OCI-LY7 (cell line): ENCODE measurements around the gene DDX51. TPM values are rescaled to one million over a fixed set of nuclear protein-coding genes. Genes with fewer than 3 reads are reported as not detected.

Experiments used
- BruUV-seq: library from RNA; stranded (reverse); fragments of 400-500 nt; replicated peaks from 2 replicates; lab custom pipeline; 2021; lab: Mats Ljungman, UMichigan
- CTCF ChIA-PET: fragments of 300-600 bp; sonication (Branson Sonifier 250); formaldehyde crosslinking; loops from one replicate; lab custom pipeline; 2022; ENCODE audit warnings: antibody characterized with exemption; ENCODE audit not compliant: unreplicated experiment; lab: Charles Lee
- POLR2A ChIA-PET: fragments of 300-600 bp; sonication (Branson Sonifier 250); formaldehyde crosslinking; loops from one replicate; lab custom pipeline; 2022; ENCODE audit warnings: antibody characterized with exemption; lab: Charles Lee
- DNase-seq: peaks from one replicate; pipeline ENCODE4 v3.0.0-alpha.2; 2015; ENCODE audit warnings: low spot score
- H2AFZ ChIP-seq: fragments of 200-600 bp; sonication (generic), shearing (Covaris generic); 2 replicates; pipeline ENCODE4 v1.6.1; 2014; ENCODE audit warnings: mild to moderate bottlenecking, antibody characterized with exemption, low read length, moderate library complexity
- H3K27ac ChIP-seq: fragments of 200-600 bp; sonication (generic); 2 replicates; pipeline ENCODE4 v1.5.1; 2014; ENCODE audit warnings: mixed run types, low read depth, mild to moderate bottlenecking, moderate library complexity, low read length, inconsistent platforms; ENCODE audit not compliant: poor library complexity, severe bottlenecking
- H3K36me3 ChIP-seq: fragments of 200-600 bp; sonication (generic); 2 replicates; pipeline ENCODE4 v1.6.1; 2014; ENCODE audit warnings: mild to moderate bottlenecking, antibody characterized with exemption, low read length, moderate library complexity, mixed read lengths; ENCODE audit not compliant: insufficient read depth
- H3K4me1 ChIP-seq: fragments of 200-600 bp; sonication (generic); 2 replicates; pipeline ENCODE4 v1.5.1; 2014; ENCODE audit warnings: mild to moderate bottlenecking, low read length; ENCODE audit not compliant: insufficient read depth, poor library complexity, severe bottlenecking
- H3K4me2 ChIP-seq: fragments of 200-600 bp; sonication (generic); 2 replicates; pipeline ENCODE4 v1.6.1; 2014; ENCODE audit warnings: mild to moderate bottlenecking, low read length
- H3K4me3 ChIP-seq: fragments of 200-600 bp; sonication (generic); 2 replicates; pipeline ENCODE4 v1.5.1; 2014; ENCODE audit warnings: mild to moderate bottlenecking, low read depth, low read length; ENCODE audit not compliant: poor library complexity, severe bottlenecking
- H3K79me2 ChIP-seq: fragments of 200-600 bp; sonication (generic); 2 replicates; pipeline ENCODE4 v1.6.1; 2016; ENCODE audit warnings: low read depth, mild to moderate bottlenecking, low read length, moderate library complexity, mixed read lengths; ENCODE audit not compliant: insufficient read depth
- H3K9me2 ChIP-seq: fragments of 200-600 bp; sonication (generic); 2 replicates; pipeline ENCODE4 v1.6.1; 2016; ENCODE audit warnings: mild to moderate bottlenecking, low read length, mixed read lengths; ENCODE audit not compliant: insufficient read depth
- H3K9me3 ChIP-seq: fragments of 200-600 bp; sonication (generic); 2 replicates; pipeline ENCODE4 v1.6.1; 2014; ENCODE audit warnings: mild to moderate bottlenecking, mixed run types, low read length, mixed read lengths
- H4K20me1 ChIP-seq: fragments of 200-600 bp; sonication (generic); 2 replicates; pipeline ENCODE4 v1.6.1; 2014; ENCODE audit warnings: mild to moderate bottlenecking, antibody characterized with exemption, low read length, moderate library complexity, mixed read lengths; ENCODE audit not compliant: insufficient read depth
- EZH2phosphoT487 ChIP-seq: fragments of 200-600 bp; sonication (generic); IDR thresholded peaks from 2 replicates; pipeline ENCODE4 v1.6.1; 2018; ENCODE audit warnings: low read depth, borderline replicate concordance, mild to moderate bottlenecking, mixed run types, antibody characterized with exemption, low read length, moderate library complexity, mixed read lengths
- intact Hi-C: fragments of 100-400 bp; cut with micrococcal nuclease; formaldehyde crosslinking; loops from one replicate; pipeline ENCODE4 v1.10.0; 2022; ENCODE audit not compliant: unreplicated experiment
- total RNA-seq, 2 experiments: library from RNA; depleted of rRNA in 1 of 2; stranded (reverse); fragments of >200 nt in 1 of 2; shearing (Covaris generic) in 1 of 2; gene quantifications; 2 replicates each; pipeline ENCODE4 v1.2.3, GENCODE V29; 2014 to 2022
- TF ChIP-seq, protein P1 (sequence below): fragments of 200-600 bp; sonication (generic); conservative IDR thresholded peaks from 2 replicates; pipeline ENCODE4 v1.5.1; 2014; ENCODE audit warnings: mild to moderate bottlenecking, antibody characterized with exemption, low read length, moderate library complexity, mixed read lengths

Gene DDX51
- total RNA-seq, 2 experiments from 2014 or later, result 47.1 to 63.1 TPM

DNA sequence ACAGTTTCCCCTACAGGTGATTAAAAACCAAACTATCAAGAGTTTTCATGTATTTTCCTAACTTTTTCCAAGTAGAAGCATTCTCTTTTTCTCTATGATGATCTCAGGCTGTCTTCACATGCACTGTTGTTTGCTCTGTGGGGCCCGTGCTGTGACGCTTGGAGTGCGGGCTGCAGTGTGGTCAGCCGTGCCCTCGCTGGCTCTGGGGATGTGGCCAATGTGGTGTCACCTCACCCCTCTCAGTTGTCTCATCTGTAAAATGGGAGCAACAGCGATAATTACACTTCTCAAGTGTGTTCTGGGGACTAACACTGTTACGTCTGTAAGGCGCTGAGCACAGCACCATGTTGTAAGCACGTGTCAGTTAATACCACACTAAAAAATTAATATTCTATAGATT is 28.6 kb downstream of the DDX51 start:
- Histone ChIP-seq H3K9me3 (no peaks in the 10 kb centered on the region), H3K79me2 (no peaks in the 10 kb centered on the region), H3K4me1 (no peaks in the 10 kb centered on the region), H3K9me2 (no peaks in the 10 kb centered on the region), H3K27ac (no peak overlapping the region), H3K36me3 (peaks cover 64% of the 10 kb centered on the region), H2AFZ (no peak overlapping the region), H3K4me2 (no peak overlapping the region), H4K20me1 (no peaks in the 10 kb centered on the region), H3K4me3 (no peak overlapping the region)
- no peak for TF ChIP-seq EZH2phosphoT487
- TF ChIP-seq, protein P1, sequence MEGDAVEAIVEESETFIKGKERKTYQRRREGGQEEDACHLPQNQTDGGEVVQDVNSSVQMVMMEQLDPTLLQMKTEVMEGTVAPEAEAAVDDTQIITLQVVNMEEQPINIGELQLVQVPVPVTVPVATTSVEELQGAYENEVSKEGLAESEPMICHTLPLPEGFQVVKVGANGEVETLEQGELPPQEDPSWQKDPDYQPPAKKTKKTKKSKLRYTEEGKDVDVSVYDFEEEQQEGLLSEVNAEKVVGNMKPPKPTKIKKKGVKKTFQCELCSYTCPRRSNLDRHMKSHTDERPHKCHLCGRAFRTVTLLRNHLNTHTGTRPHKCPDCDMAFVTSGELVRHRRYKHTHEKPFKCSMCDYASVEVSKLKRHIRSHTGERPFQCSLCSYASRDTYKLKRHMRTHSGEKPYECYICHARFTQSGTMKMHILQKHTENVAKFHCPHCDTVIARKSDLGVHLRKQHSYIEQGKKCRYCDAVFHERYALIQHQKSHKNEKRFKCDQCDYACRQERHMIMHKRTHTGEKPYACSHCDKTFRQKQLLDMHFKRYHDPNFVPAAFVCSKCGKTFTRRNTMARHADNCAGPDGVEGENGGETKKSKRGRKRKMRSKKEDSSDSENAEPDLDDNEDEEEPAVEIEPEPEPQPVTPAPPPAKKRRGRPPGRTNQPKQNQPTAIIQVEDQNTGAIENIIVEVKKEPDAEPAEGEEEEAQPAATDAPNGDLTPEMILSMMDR, result no peak
- ChIA-PET POLR2A (no interaction called here), CTCF (no interaction called here)
- BruUV-seq, result no TSS peak
- intact Hi-C loops, result no loop called here
- DNase-seq, result no peak

DNA sequence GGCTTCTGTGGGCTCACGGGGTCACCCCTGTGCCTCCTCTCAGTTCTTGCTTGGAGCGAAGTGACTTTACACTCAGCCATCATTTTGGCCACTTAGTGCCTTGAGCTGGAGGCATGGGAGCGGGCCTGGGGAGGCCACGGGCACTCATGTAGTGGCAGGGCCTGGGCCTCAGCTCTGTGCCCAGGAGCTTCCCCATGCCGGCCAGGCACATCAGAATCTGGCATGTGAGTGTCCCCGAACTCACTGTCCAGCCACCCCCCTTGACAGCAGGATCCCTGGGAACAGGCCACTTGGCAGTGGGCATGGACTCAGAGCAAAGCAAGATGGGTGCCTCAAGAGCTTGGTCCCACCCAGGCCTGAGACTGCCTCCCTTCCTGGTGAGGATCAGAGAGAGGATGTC is 29.5 kb downstream of the DDX51 start:
- H3K36me3 ChIP-seq, result peaks cover 70% of the 10 kb centered on the region
- POLR2A ChIA-PET, result no interaction called here
- DNase-seq, result no peak
- H3K4me3 ChIP-seq, result no peak overlapping the region
- TF ChIP-seq, protein P1, result no peak
- TF ChIP-seq EZH2phosphoT487, result no peak
- H2AFZ ChIP-seq, result no peak overlapping the region
- no peak overlapping the region for H3K4me2 ChIP-seq
- intact Hi-C loops, result no loop called here
- no peak overlapping the region for H3K27ac ChIP-seq
- CTCF ChIA-PET, result no interaction called here
- H3K79me2 ChIP-seq, result no peaks in the 10 kb centered on the region
- BruUV-seq, result no TSS peak
- H3K9me2 ChIP-seq, result no peaks in the 10 kb centered on the region
- H4K20me1 ChIP-seq, result no peaks in the 10 kb centered on the region
- no peaks in the 10 kb centered on the region for H3K9me3 ChIP-seq
- no peaks in the 10 kb centered on the region for H3K4me1 ChIP-seq

DNA sequence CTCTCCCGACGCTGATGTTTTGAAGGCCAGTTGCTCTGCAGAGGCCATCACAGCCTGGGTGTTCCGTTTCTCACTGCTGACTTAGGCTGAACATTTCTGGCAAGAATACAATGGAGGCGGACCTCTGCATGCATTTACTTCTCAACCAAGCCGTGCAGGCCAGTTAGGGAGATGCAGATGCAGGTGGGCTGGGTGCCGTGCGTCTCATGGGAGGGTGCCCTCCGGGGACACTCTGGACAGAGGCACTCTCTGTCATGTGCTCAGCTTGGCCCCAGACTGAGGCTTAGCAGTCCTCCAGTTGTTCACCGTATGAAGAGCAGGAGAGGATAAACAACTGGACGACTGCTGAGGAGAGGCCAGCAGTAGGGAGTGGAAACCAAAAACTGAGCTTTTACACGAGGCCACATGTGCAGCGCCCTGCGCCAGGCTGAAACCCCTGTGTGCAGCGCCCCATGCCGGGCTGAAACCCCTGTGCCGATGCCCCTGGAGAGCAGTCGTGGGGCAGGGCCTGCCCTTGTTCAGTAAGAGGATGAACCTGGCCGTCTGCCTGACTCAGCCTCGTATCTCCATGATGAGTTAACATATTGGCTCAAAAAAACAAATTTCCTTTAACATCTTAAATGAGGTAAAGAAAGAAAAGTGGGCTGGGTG is 32.3 kb downstream of the DDX51 start:
- H3K9me2 ChIP-seq, result no peaks in the 10 kb centered on the region
- intact Hi-C loops, result no loop called here
- H4K20me1 ChIP-seq, result no peaks in the 10 kb centered on the region
- no peak overlapping the region for H3K4me2 ChIP-seq
- H2AFZ ChIP-seq, result no peak overlapping the region
- CTCF ChIA-PET, result no interaction called here
- no peak overlapping the region for H3K27ac ChIP-seq
- POLR2A ChIA-PET, result no interaction called here
- no peaks in the 10 kb centered on the region for H3K9me3 ChIP-seq
- peaks cover 79% of the 10 kb centered on the region for H3K36me3 ChIP-seq
- DNase-seq, result no peak
- H3K4me1 ChIP-seq, result no peaks in the 10 kb centered on the region
- no TSS peak for BruUV-seq
- 0 out of 2 replicates have a peak, but pooled peaks cover 2% of the 10 kb centered on the region for H3K79me2 ChIP-seq
- H3K4me3 ChIP-seq, result no peak overlapping the region
- TF ChIP-seq, protein P1, result no peak
- no peak for TF ChIP-seq EZH2phosphoT487
